ENCODE measurements around the gene RELA. TPM values are rescaled to one million over a fixed set of nuclear protein-coding genes. Genes with fewer than 3 reads are reported as not detected.

RELA gene
- total and polyA plus RNA-seq, 2 of the 13 experiments (the other 11 are each of a cell fraction or from before 2014, with no cell fraction given), result 21.4 to 40.5 TPM

DNA sequence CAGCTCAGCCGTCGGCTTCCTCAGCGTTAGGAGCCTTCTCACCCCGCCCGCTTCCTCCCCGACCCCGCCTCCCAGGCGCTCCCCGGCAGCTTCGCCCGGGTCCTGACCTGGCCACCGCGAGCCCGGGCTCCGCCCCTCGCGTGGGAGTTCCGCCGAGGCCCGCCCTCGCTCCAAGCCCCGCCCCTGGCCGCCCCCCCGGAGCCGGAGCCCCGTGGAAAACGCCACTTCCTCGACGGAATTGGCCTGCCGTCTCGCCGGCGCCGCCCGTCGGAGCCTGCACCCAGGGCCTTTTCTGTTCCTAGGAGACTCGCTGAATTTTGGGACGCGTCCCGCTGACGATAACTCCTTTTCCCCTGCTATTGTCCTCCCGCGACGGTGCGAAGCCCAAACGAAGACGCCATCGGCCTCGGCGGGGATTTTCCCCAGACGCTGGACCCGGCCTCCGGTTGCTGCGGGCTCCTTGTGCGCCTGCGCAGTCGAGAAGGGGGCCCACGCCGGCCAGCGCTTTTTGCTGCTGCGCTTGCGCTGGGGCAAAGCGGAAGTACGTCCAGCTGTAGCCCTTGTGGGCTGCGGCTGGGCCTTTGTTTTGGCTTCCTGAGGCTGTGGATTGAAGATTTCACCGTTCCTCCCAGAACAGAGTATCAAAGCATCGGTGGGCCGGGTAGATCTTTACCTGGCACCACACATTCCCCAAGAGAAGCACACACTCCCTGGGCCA, 10.0 kb downstream of the RELA start (continued):
- TF ChIP-seq, protein P1, sequence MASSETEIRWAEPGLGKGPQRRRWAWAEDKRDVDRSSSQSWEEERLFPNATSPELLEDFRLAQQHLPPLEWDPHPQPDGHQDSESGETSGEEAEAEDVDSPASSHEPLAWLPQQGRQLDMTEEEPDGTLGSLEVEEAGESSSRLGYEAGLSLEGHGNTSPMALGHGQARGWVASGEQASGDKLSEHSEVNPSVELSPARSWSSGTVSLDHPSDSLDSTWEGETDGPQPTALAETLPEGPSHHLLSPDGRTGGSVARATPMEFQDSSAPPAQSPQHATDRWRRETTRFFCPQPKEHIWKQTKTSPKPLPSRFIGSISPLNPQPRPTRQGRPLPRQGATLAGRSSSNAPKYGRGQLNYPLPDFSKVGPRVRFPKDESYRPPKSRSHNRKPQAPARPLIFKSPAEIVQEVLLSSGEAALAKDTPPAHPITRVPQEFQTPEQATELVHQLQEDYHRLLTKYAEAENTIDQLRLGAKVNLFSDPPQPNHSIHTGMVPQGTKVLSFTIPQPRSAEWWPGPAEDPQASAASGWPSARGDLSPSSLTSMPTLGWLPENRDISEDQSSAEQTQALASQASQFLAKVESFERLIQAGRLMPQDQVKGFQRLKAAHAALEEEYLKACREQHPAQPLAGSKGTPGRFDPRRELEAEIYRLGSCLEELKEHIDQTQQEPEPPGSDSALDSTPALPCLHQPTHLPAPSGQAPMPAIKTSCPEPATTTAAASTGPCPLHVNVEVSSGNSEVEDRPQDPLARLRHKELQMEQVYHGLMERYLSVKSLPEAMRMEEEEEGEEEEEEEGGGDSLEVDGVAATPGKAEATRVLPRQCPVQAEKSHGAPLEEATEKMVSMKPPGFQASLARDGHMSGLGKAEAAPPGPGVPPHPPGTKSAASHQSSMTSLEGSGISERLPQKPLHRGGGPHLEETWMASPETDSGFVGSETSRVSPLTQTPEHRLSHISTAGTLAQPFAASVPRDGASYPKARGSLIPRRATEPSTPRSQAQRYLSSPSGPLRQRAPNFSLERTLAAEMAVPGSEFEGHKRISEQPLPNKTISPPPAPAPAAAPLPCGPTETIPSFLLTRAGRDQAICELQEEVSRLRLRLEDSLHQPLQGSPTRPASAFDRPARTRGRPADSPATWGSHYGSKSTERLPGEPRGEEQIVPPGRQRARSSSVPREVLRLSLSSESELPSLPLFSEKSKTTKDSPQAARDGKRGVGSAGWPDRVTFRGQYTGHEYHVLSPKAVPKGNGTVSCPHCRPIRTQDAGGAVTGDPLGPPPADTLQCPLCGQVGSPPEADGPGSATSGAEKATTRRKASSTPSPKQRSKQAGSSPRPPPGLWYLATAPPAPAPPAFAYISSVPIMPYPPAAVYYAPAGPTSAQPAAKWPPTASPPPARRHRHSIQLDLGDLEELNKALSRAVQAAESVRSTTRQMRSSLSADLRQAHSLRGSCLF (CRISPR knock-in tag; IDR thresholded peaks at IDR 0.05; ENCODE audit: borderline replicate concordance), result peak; percentile 81; the same call in 1 of the 2 replicates
- no peak for TF ChIP-seq TSC22D2 (CRISPR knock-in tag; IDR thresholded peaks at IDR 0.05; ENCODE audit: borderline replicate concordance)
- TF ChIP-seq BCL3 (CRISPR knock-in tag; IDR thresholded peaks at IDR 0.05), result peak; percentile 85
- TF ChIP-seq, protein P2, sequence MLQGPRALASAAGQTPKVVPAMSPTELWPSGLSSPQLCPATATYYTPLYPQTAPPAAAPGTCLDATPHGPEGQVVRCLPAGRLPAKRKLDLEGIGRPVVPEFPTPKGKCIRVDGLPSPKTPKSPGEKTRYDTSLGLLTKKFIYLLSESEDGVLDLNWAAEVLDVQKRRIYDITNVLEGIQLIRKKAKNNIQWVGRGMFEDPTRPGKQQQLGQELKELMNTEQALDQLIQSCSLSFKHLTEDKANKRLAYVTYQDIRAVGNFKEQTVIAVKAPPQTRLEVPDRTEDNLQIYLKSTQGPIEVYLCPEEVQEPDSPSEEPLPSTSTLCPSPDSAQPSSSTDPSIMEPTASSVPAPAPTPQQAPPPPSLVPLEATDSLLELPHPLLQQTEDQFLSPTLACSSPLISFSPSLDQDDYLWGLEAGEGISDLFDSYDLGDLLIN (CRISPR knock-in tag; IDR thresholded peaks at IDR 0.05; ENCODE audit: borderline replicate concordance), result 0 out of 2 replicates have a peak, but pooled peaks have one; percentile 61
- 0 out of 2 replicates have a peak, but pooled peaks have one; percentile 23 for TF ChIP-seq ZNF329 (CRISPR knock-in tag; IDR thresholded peaks at IDR 0.05; ENCODE audit: low read depth)
- TF ChIP-seq NR2F2 (IDR thresholded peaks at IDR 0.05; ENCODE audit: borderline replicate concordance, low read depth), result peak; percentile 2; the same call in 1 of the 2 replicates
- no peak for TF ChIP-seq ZNF567 (CRISPR knock-in tag; IDR thresholded peaks at IDR 0.05; ENCODE audit: borderline replicate concordance)
- TF ChIP-seq ZFP37 (CRISPR knock-in tag; IDR thresholded peaks at IDR 0.05; ENCODE audit: borderline replicate concordance), result 0 out of 2 replicates have a peak, but pooled peaks have one; percentile 16
- 0 out of 2 replicates have a peak, but pooled peaks have one; percentile 63 for TF ChIP-seq KLF11 (CRISPR knock-in tag; IDR thresholded peaks at IDR 0.05)
- no peak for TF ChIP-seq ZBTB21 (CRISPR knock-in tag; IDR thresholded peaks at IDR 0.05)
- TF ChIP-seq POLR2AphosphoS2 (IDR thresholded peaks at IDR 0.05; ENCODE audit: low read depth, low read length), result no peak
- TF ChIP-seq GATAD1 (CRISPR knock-in tag; IDR thresholded peaks at IDR 0.05), result peak; percentile 63
- 0 out of 2 replicates have a peak, but pooled peaks have one; percentile 16 for TF ChIP-seq ZNF44 (CRISPR knock-in tag; IDR thresholded peaks at IDR 0.05)
- TF ChIP-seq MTF1 (CRISPR knock-in tag; IDR thresholded peaks at IDR 0.05), result no peak
- 0 out of 2 replicates have a peak, but pooled peaks have one; percentile 23 for TF ChIP-seq TGIF2 (CRISPR knock-in tag; IDR thresholded peaks at IDR 0.05)
- peak; percentile 74; the same call in 1 of the 2 replicates for TF ChIP-seq KLF12 (CRISPR knock-in tag; IDR thresholded peaks at IDR 0.05; ENCODE audit: borderline replicate concordance)
- TF ChIP-seq, protein P3, sequence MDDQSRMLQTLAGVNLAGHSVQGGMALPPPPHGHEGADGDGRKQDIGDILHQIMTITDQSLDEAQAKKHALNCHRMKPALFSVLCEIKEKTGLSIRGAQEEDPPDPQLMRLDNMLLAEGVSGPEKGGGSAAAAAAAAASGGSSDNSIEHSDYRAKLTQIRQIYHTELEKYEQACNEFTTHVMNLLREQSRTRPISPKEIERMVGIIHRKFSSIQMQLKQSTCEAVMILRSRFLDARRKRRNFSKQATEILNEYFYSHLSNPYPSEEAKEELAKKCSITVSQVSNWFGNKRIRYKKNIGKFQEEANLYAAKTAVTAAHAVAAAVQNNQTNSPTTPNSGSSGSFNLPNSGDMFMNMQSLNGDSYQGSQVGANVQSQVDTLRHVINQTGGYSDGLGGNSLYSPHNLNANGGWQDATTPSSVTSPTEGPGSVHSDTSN (CRISPR knock-in tag; IDR thresholded peaks at IDR 0.05; ENCODE audit: borderline replicate concordance), result 0 out of 2 replicates have a peak, but pooled peaks have one; percentile 53
- TF ChIP-seq ZNF484 (CRISPR knock-in tag; IDR thresholded peaks at IDR 0.05; ENCODE audit: borderline replicate concordance, low read depth), result no peak
- TF ChIP-seq U2AF1 (optimal IDR thresholded peaks at IDR 0.05; ENCODE audit: low read depth, low read length), result peak; percentile 32
- peak; percentile 89 for TF ChIP-seq ZNF781 (CRISPR knock-in tag; IDR thresholded peaks at IDR 0.05; ENCODE audit: borderline replicate concordance, not compliant biosample characterization)

All from HepG2 (cell line).